ENCODE results near the gene PNKP. TPM values are rescaled to one million over a fixed set of nuclear protein-coding genes. Genes with fewer than 3 reads are reported as not detected.

The PNKP gene
- total RNA-seq, 1 donor from 2014 or later = 36.9 TPM

GRCh38 chr19:49877879-49878743 is 10.7 kb upstream of the PNKP start:
- intact Hi-C loops (cut with DNase I) = loop anchor here (1.0 to 10.0 kb wide), 4 partner anchors 61 to 383 kb away; partner anchors contain the start of genes PRMT1 and RPS11

GRCh38 chr19:49877020-49877878 is 9.9 kb upstream of the PNKP start, which contains the start of the genes AKT1S1 and TBC1D17:
TSS of gene AKT1S1 (minus strand) at chr19:49877355. CDS start at chr19:49873295, 4,060 bp downstream.
TSS of gene TBC1D17 (plus strand) at chr19:49877702. CDS start at chr19:49877724, 22 bp downstream.
- intact Hi-C loops (cut with DNase I) = loop anchor here (1.0 to 10.0 kb wide), 4 partner anchors 60 to 382 kb away; partner anchors contain the start of genes PRMT1 and RPS11
- DNase-seq (ENCODE audit: missing footprints) = peak; percentile 99
- ATAC-seq = peak; percentile 83

More at GRCh38 chr19:49877879-49878743, 10.7 kb upstream of the PNKP start:
- ATAC-seq (peak; percentile 75), DNase-seq (ENCODE audit: missing footprints) (peak; percentile 100)

- DNase-seq (ENCODE audit: missing footprints) (peak; percentile 99), ATAC-seq (peak; percentile 77)
- intact Hi-C loops (cut with DNase I) = loop anchor here (1.0 to 10.0 kb wide), 4 partner anchors 60 to 382 kb away; partner anchors contain the start of genes PRMT1 and RPS11
These were observed 9.1 kb upstream of the PNKP start for GRCh38 chr19:49876422-49877019.

- intact Hi-C loops (cut with DNase I) = loop anchor here (2.0 to 10.0 kb wide), 3 partner anchors 59 to 381 kb away; partner anchors contain the start of genes PRMT1 and RPS11
- peak; percentile 86 for DNase-seq (ENCODE audit: missing footprints)
- peak; percentile 5 for ATAC-seq
These were observed 8.6 kb upstream of the PNKP start for GRCh38 chr19:49875857-49876421.

GRCh38 chr19:49875177-49875576 is 7.8 kb upstream of the PNKP start:
- DNase-seq (ENCODE audit: missing footprints) (no peak), ATAC-seq (no peak)
- intact Hi-C loops (cut with DNase I) = loop anchor here (5.0 to 10.0 kb wide), 2 partner anchors 198 to 380 kb away; partner anchors contain the start of genes PRMT1 and RPS11

GRCh38 chr19:49874503-49875157 is 7.3 kb upstream of the PNKP start:
- intact Hi-C loops (cut with DNase I) = loop anchor here (5.0 to 10.0 kb wide), 2 partner anchors 197 to 380 kb away; partner anchors contain the start of genes PRMT1 and RPS11
- ATAC-seq (no peak), DNase-seq (ENCODE audit: missing footprints) (no peak)

- intact Hi-C loops (cut with DNase I) = loop anchor here (10.0 kb wide), 1 partner anchor 379 kb away; the partner anchor contains the start of gene RPS11
- no peak for DNase-seq (ENCODE audit: missing footprints)
- no peak for ATAC-seq
These were observed 6.5 kb upstream of the PNKP start for GRCh38 chr19:49873834-49874233.

GRCh38 chr19:49873129-49873521 is 5.7 kb upstream of the PNKP start:
- DNase-seq (ENCODE audit: missing footprints) (no peak), ATAC-seq (no peak)
- intact Hi-C loops (cut with DNase I) = loop anchor here (10.0 kb wide), 1 partner anchor 378 kb away; the partner anchor contains the start of gene RPS11

GRCh38 chr19:49872245-49873128 is 5.1 kb upstream of the PNKP start:
- intact Hi-C loops (cut with DNase I) = loop anchor here (10.0 kb wide), 1 partner anchor 378 kb away; the partner anchor contains the start of gene RPS11
- no peak for DNase-seq (ENCODE audit: missing footprints)
- no peak for ATAC-seq

- no peak for DNase-seq (ENCODE audit: missing footprints)
- intact Hi-C loops (cut with DNase I) = loop anchor here (10.0 kb wide), 1 partner anchor 377 kb away; the partner anchor contains the start of gene RPS11
- ATAC-seq = no peak
These were observed 4.1 kb upstream of the PNKP start for GRCh38 chr19:49871349-49871985.

GRCh38 chr19:49870309-49870901 is 3.0 kb upstream of the PNKP start:
- intact Hi-C loops (cut with DNase I) = loop anchor here (10.0 kb wide), 1 partner anchor 376 kb away; the partner anchor contains the start of gene RPS11
- DNase-seq (ENCODE audit: missing footprints) (peak; percentile 61), ATAC-seq (no peak)

GRCh38 chr19:49869484-49870308 is 2.3 kb upstream of the PNKP start:
- DNase-seq (ENCODE audit: missing footprints) = peak; percentile 95
- intact Hi-C loops (cut with DNase I) = loop anchor here (10.0 kb wide), 1 partner anchor 375 kb away; the partner anchor contains the start of gene RPS11
- peak; percentile 81 for ATAC-seq

- peak; percentile 3 for ATAC-seq
- intact Hi-C loops (cut with DNase I) = no loop called here
- DNase-seq (ENCODE audit: missing footprints) = no peak
These were observed 1.7 kb upstream of the PNKP start for GRCh38 chr19:49869009-49869483.

- no peak for DNase-seq (ENCODE audit: missing footprints)
- intact Hi-C loops (cut with DNase I) = no loop called here
- no peak for ATAC-seq
These were observed 2.5 kb downstream of the PNKP start for GRCh38 chr19:49864890-49865289.

Data from Right ventricle myocardium inferior (tissue), 1 donor.